HL-60 (cell line): ENCODE measurements around the gene CD300LF.

ENCODE experiments used
- DNase-seq, 2 experiments: peaks; one replicate each; pipeline ENCODE4 v3.0.0-alpha.2; 2010 to 2020; ENCODE audit warnings: low read depth in 1 of 2, low spot score in 1 of 2
- H3K27ac ChIP-seq: fragments of 250-450 bp; sonication (Bioruptor Pico); replicated peaks from 2 replicates; pipeline ENCODE4 v1.5.1; 2020; ENCODE audit warnings: mild to moderate bottlenecking, moderate library complexity
- H3K27me3 ChIP-seq: fragments of 250-450 bp; sonication (Bioruptor Pico); 2 replicates; pipeline ENCODE4 v1.5.1; 2021; ENCODE audit warnings: mild to moderate bottlenecking, moderate library complexity; ENCODE audit not compliant: insufficient read depth, poor library complexity, severe bottlenecking
- H3K4me3 ChIP-seq: replicated peaks from 2 replicates; pipeline ENCODE4 v1.5.1; 2011; ENCODE audit warnings: mild to moderate bottlenecking, control low read depth, low read length; ENCODE audit not compliant: insufficient read depth
- CTCF ChIP-seq: IDR thresholded peaks from one replicate; pipeline ENCODE4 v1.5.1; 2011; ENCODE audit warnings: low read length, control low read depth, inconsistent platforms; ENCODE audit not compliant: insufficient read depth
- GABPA ChIP-seq: IDR thresholded peaks from 2 replicates; pipeline ENCODE4 v1.6.1; 2012; ENCODE audit warnings: low read depth
- POLR2AphosphoS5 ChIP-seq: IDR thresholded peaks from 2 replicates; pipeline ENCODE4 v1.6.1; 2012; ENCODE audit warnings: low read depth
- REST ChIP-seq: IDR thresholded peaks from 2 replicates; pipeline ENCODE4 v1.6.1; 2012; ENCODE audit warnings: low read depth; ENCODE audit not compliant: insufficient replicate concordance
- SPI1 ChIP-seq: IDR thresholded peaks from 2 replicates; pipeline ENCODE4 v1.6.1; 2012; ENCODE audit warnings: low read depth, mild to moderate bottlenecking, borderline replicate concordance

Gene CD300LF

GRCh38 chr17:74698069-74698468, 14.7 kb downstream of the CD300LF start:
- TF ChIP-seq GABPA = no peak
- Histone ChIP-seq H3K27ac (no peak overlapping the region), H3K27me3 (no peaks in the 10 kb centered on the region), H3K4me3 (no peak overlapping the region)
- DNase-seq = no peak

- TF ChIP-seq SPI1 = no peak
- TF ChIP-seq CTCF = no peak
- no peak for TF ChIP-seq GABPA
- no peak for TF ChIP-seq POLR2AphosphoS5
- TF ChIP-seq REST = no peak
- no peaks in the 10 kb centered on the region for H3K27me3 ChIP-seq
- no peak for DNase-seq
- no peak overlapping the region for H3K27ac ChIP-seq
- no peak overlapping the region for H3K4me3 ChIP-seq
These were observed 15.2 kb downstream of the CD300LF start for GRCh38 chr17:74697515-74697914.

GRCh38 chr17:74695629-74696028, 17.1 kb downstream of the CD300LF start:
- no peaks in the 10 kb centered on the region for H3K27me3 ChIP-seq
- DNase-seq = no peak
- H3K27ac ChIP-seq = no peak overlapping the region
- H3K4me3 ChIP-seq = no peak overlapping the region
- TF ChIP-seq SPI1 (no peak), CTCF (no peak), REST (no peak), POLR2AphosphoS5 (no peak), GABPA (no peak)

- no peak for TF ChIP-seq CTCF
- TF ChIP-seq POLR2AphosphoS5 = no peak
- no peak for TF ChIP-seq SPI1
- TF ChIP-seq REST = no peak
- no peak for TF ChIP-seq GABPA
- H3K4me3 ChIP-seq = no peak overlapping the region
- no peak for DNase-seq
- H3K27me3 ChIP-seq = no peaks in the 10 kb centered on the region
- no peak overlapping the region for H3K27ac ChIP-seq
These were observed 18.6 kb downstream of the CD300LF start for GRCh38 chr17:74694081-74694480.
